GM19452 (cell line): ENCODE results near the gene PLEKHA1.
A peak's percentile ranks its signal among the peaks of the same experiment; 100 is the strongest.

Experiments used
- ATAC-seq: cut with Tn5 transposase; IDR thresholded peaks from one replicate; pipeline ENCODE4 v1.9.1; 2021; ENCODE audit not compliant: unreplicated experiment

PLEKHA1 gene

GRCh38 chr10:122374237-122374858 is at the start of gene PLEKHA1:
PLEKHA1 (plus strand) TSS chr10:122374708; CDS start chr10:122393201, 18,493 bp downstream.
- peak; percentile 92 for ATAC-seq

GRCh38 chr10:122325235-122325634 is 49.3 kb upstream of the PLEKHA1 start:
- ATAC-seq: no peak

GRCh38 chr10:122326385-122326784 is 48.1 kb upstream of the PLEKHA1 start:
- no peak for ATAC-seq

GRCh38 chr10:122326806-122327205 is 47.7 kb upstream of the PLEKHA1 start:
- no peak for ATAC-seq

DNA sequence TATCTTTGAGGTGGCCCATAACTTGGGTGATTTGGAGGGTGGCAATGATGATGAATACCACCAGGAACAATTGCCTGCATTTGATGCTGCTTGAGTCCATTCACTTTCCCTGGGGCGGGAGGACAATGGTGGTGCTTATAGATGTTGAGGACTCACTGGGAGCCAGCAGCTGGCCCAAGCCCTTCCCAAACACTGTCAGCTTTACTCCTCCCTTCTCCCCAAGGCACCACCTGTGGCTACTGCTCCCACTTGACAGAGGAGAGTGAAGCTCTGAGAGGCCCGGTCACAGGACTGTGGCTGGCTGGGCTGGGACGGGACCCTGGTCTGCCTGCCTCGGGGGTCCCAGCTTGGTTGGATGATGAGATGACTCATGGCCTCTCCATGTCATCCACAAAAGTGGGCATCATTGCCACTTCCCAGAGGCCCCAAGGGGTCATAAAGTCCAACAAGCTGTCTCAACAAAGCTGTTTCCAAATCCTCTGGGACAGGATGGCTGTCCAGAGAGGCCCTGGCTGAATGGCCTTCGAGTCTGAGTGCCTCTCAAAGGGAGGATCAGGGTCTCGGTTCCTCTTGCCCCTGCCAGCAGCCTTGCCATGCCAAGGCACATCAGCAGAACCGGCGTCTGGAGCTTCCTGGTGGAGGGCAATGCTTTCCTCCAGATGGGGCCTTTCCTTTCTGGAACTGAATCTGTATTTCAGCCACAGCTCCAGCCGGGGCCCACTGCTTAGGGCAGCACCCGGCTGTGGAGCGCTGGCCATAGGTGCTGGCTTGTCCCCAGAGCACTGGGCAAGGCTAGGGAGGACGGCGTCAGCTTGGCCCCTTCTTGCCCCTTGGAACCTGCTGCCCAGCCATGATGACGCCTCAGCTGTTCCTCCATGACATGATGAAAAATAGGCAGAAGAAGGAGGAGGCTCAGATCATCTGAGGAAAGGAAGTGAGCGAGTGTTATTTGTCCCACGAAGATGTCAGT is 47.0 kb upstream of the PLEKHA1 start:
- ATAC-seq: no peak

DNA sequence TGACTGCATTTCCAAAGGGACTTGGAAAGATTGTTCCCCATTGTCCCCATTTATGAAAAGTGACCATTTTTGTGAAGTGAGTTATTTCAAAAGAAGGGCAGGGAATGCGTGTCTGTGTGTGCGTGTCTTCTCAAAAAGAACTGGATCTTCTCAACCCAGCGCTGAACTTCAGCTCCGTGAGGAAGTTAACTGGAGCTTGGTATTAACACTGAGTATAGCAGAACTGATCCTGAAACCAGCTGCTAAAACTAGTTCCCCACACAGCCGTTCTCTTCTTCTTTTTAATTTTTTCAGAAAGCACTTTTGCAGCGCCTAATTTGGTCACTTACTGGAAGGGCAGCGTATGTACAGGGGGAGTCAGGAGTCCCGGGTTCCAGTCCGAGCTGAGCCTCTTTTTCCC is 45.8 kb upstream of the PLEKHA1 start:
- ATAC-seq: no peak

GRCh38 chr10:122329416-122329815 is 45.1 kb upstream of the PLEKHA1 start:
- ATAC-seq: no peak

DNA sequence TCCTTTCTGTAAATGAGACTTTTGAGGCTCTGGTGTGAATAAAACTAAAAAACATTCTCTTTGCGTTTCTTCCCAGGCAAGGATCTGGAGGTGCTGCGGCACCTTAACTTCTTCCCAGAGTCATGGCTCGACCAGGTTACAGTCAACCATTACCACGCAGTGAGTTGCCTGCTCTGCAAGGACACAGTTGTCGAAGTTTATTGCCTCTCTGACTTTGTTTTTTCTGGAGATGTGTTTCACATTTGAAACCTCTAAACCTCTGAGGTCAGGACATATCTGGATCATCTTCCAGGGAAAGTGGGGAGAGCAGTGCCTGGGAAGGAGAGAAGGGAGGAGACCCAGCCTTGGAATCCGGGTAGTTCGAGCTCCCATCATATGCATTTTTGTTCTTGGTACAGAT is 43.4 kb upstream of the PLEKHA1 start:
- ATAC-seq: no peak

GRCh38 chr10:122331615-122332446 is 42.7 kb upstream of the PLEKHA1 start:
- ATAC-seq: no peak

GRCh38 chr10:122333037-122333436 is 41.5 kb upstream of the PLEKHA1 start:
- no peak for ATAC-seq

- no peak for ATAC-seq
These were observed 38.2 kb upstream of the PLEKHA1 start for GRCh38 chr10:122336332-122336731.

GRCh38 chr10:122336961-122337360 is 37.5 kb upstream of the PLEKHA1 start:
- no peak for ATAC-seq

GRCh38 chr10:122338609-122339441 is 35.7 kb upstream of the PLEKHA1 start:
- no peak for ATAC-seq

GRCh38 chr10:122341141-122341810 is 33.2 kb upstream of the PLEKHA1 start:
- no peak for ATAC-seq

GRCh38 chr10:122342293-122343134 is 32.0 kb upstream of the PLEKHA1 start:
- ATAC-seq: no peak

DNA sequence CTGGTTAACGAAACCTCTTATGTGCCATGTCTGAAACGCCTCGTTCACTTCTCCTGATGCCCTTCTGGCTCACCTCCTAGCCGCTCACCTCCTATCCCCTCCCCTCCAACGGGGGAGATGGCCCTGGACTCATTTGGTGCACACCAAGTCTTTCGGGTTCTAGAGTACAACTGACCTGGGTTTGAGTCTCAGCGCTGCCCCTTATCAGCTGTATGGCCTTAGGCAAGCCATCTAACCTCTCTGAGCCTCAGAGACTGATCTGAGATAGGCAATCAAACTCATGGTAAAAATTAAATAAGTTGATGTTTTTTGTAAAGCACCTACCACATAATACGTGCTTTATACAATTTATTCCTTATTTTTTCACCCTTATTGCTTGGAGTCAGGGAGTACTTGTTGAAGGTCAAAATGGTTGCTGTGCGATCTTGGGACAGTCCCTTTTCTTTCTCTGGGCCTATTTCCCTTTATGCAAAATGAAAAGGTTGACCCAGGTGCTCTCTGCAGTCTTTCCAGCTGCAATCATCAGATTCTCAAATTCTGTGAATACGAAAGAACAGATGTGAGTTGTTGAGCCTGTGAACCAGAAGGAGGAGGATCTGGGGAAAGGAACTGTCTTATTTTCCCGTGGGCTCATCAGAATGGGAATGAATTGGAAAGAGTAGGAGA is 31.2 kb upstream of the PLEKHA1 start:
- no peak for ATAC-seq

GRCh38 chr10:122343936-122344335 is 30.6 kb upstream of the PLEKHA1 start:
- no peak for ATAC-seq

GRCh38 chr10:122344741-122345258 is 29.7 kb upstream of the PLEKHA1 start:
- no peak for ATAC-seq
